WTC11 (cell line): ENCODE measurements around the gene CABP7. TPM values are rescaled to one million over a fixed set of nuclear protein-coding genes. Genes with fewer than 3 reads are reported as not detected.

Experiments
- ATAC-seq: fragments of 200-7000 bp; cut with Tn5 transposase; 2 replicates; pipeline ENCODE4 v1.10.0; 2021; ENCODE audit warnings: mild to moderate bottlenecking, moderate library complexity
- CTCF ChIA-PET: fragments of 300-600 bp; sonication (Branson Sonifier 250); formaldehyde crosslinking; loops from one replicate; lab custom pipeline; 2021; ENCODE audit warnings: antibody characterized with exemption; lab: Charles Lee
- POLR2A ChIA-PET: fragments of 350-600 bp; sonication (Branson Sonifier 250); formaldehyde crosslinking; loops from one replicate; lab custom pipeline; 2021; ENCODE audit warnings: antibody characterized with exemption; lab: Charles Lee
- DNase-seq: peaks from one replicate; pipeline ENCODE4 v3.0.0; 2021; ENCODE audit warnings: low spot score
- H3K27ac Mint-ChIP-seq: 2 replicates; pipeline ENCODE4 v1.8.0; 2021; ENCODE audit warnings: mixed read lengths
- H3K27me3 Mint-ChIP-seq: 2 replicates; pipeline ENCODE4 v1.8.0; 2021; ENCODE audit warnings: low read depth, mild to moderate bottlenecking, moderate library complexity, mixed read lengths
- H3K36me3 Mint-ChIP-seq: 2 replicates; pipeline ENCODE4 v1.8.0; 2021; ENCODE audit warnings: mixed read lengths
- H3K4me1 Mint-ChIP-seq: 2 replicates; pipeline ENCODE4 v1.8.0; 2022; ENCODE audit warnings: mixed read lengths
- H3K4me3 Mint-ChIP-seq: 2 replicates; pipeline ENCODE4 v1.8.0; 2021; ENCODE audit warnings: mild to moderate bottlenecking, moderate library complexity, mixed read lengths
- H3K9me3 Mint-ChIP-seq: 2 replicates; pipeline ENCODE4 v1.8.0; 2021; ENCODE audit warnings: mixed read lengths
- EMX1 ChIP-seq: fragments of 250-450 bp; sonication (Bioruptor Pico); IDR thresholded peaks from 2 replicates; pipeline ENCODE4 v1.8.0; 2021; ENCODE audit warnings: mild to moderate bottlenecking
- GABPB1 ChIP-seq: sonication (generic); formaldehyde crosslinking; IDR thresholded peaks from 2 replicates; pipeline ENCODE4 v1.8.1; 2023; ENCODE audit warnings: mild to moderate bottlenecking, missing genetic modification reagents
- GTF2I ChIP-seq: fragments of 250-450 bp; sonication (Bioruptor Pico); conservative IDR thresholded peaks from 2 replicates; pipeline ENCODE4 v1.4.0; 2021; ENCODE audit warnings: mild to moderate bottlenecking
- JUN ChIP-seq: sonication (generic); formaldehyde crosslinking; IDR thresholded peaks from 2 replicates; pipeline ENCODE4 v1.8.0; 2023; ENCODE audit warnings: mild to moderate bottlenecking, missing genetic modification reagents
- PRRX2 ChIP-seq: fragments of 250-450 bp; sonication (Bioruptor Pico); IDR thresholded peaks from 2 replicates; pipeline ENCODE4 v1.8.0; 2021; ENCODE audit warnings: mild to moderate bottlenecking
- RELA ChIP-seq: sonication (generic); formaldehyde crosslinking; IDR thresholded peaks from 2 replicates; pipeline ENCODE4 v1.8.1; 2022; ENCODE audit warnings: missing genetic modification reagents, mild to moderate bottlenecking, borderline replicate concordance
- TCF7 ChIP-seq: sonication (generic); formaldehyde crosslinking; IDR thresholded peaks from 2 replicates; pipeline ENCODE4 v1.8.0; 2022; ENCODE audit warnings: mild to moderate bottlenecking, low read depth, missing genetic modification reagents, moderate library complexity
- ZNF121 ChIP-seq: sonication (generic); formaldehyde crosslinking; IDR thresholded peaks from 2 replicates; pipeline ENCODE4 v1.8.0; 2023; ENCODE audit warnings: missing genetic modification reagents
- ZNF138 ChIP-seq: sonication (generic); formaldehyde crosslinking; conservative IDR thresholded peaks from 2 replicates; pipeline ENCODE4 v1.8.1; 2022; ENCODE audit warnings: mild to moderate bottlenecking, moderate library complexity, missing genetic modification reagents
- ZNF219 ChIP-seq: sonication (generic); formaldehyde crosslinking; IDR thresholded peaks from 2 replicates; pipeline ENCODE4 v1.8.0; 2023; ENCODE audit warnings: missing genetic modification reagents, mild to moderate bottlenecking, borderline replicate concordance
- ZNF232 ChIP-seq: sonication (generic); formaldehyde crosslinking; IDR thresholded peaks from 2 replicates; pipeline ENCODE4 v1.8.0; 2022; ENCODE audit warnings: mild to moderate bottlenecking, missing genetic modification reagents
- ZNF317 ChIP-seq: sonication (generic); formaldehyde crosslinking; IDR thresholded peaks from 2 replicates; pipeline ENCODE4 v1.8.1; 2023; ENCODE audit warnings: low read depth, mild to moderate bottlenecking, moderate library complexity, missing genetic modification reagents, borderline replicate concordance
- total RNA-seq: library from RNA; stranded (reverse); gene quantifications from 3 replicates; pipeline ENCODE4 v1.2.3, GENCODE V29; 2021
- TF ChIP-seq, protein P1 (sequence below): sonication (generic); formaldehyde crosslinking; IDR thresholded peaks from 2 replicates; pipeline ENCODE4 v1.8.1; 2023; ENCODE audit warnings: mild to moderate bottlenecking, missing genetic modification reagents
- TF ChIP-seq, protein P2 (sequence below): sonication (generic); formaldehyde crosslinking; IDR thresholded peaks from 2 replicates; pipeline ENCODE4 v1.8.1; 2022; ENCODE audit warnings: mild to moderate bottlenecking, moderate library complexity, missing genetic modification reagents
- TF ChIP-seq, protein P3 (sequence below): sonication (generic); formaldehyde crosslinking; IDR thresholded peaks from 2 replicates; pipeline ENCODE4 v1.8.1; 2022; ENCODE audit warnings: mild to moderate bottlenecking, missing genetic modification reagents, moderate library complexity, borderline replicate concordance
- TF ChIP-seq, protein P4 (sequence below): sonication (generic); formaldehyde crosslinking; IDR thresholded peaks from 2 replicates; pipeline ENCODE4 v1.8.0; 2023; ENCODE audit warnings: missing genetic modification reagents
- TF ChIP-seq, protein P5 (sequence below): fragments of 250-450 bp; sonication (Bioruptor Pico); conservative IDR thresholded peaks from 2 replicates; pipeline ENCODE4 v1.9.0; 2021; ENCODE audit warnings: mild to moderate bottlenecking

CABP7 gene
- total RNA-seq, 1 experiment from 2014 or later: 0.17 TPM

DNA sequence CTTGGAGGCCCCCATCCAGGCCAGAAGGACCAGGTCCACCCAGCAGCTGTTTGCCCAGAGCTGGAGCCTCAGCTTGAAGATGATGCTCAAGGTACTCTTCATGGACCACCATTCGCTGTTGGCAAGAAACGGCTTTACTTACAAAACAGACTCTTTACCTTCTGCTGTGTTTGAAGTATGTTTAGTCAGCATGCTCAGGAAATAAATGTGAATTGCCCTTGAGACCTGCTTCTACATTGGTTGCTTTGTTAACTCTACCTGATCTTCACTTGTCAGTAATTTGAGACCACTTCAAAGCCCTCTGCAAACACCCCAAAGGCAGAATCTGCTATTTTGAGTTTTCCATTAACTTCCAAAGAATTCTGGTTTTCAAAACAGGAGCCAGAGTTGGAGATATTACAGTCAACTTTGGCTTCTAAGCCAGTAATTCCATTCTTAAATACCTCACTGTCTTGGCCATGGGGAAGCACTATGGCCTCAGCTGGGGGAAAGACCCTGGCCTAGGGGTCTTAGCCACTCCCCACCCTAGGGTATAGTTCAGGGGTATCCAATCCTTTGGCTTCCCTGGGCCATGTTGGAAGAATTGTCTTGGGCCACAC lies 50.0 kb downstream of the CABP7 start:
- Mint-ChIP-seq H3K36me3 (peaks cover 27% of the 10 kb centered on the region), H3K27me3 (no peaks in the 10 kb centered on the region), H3K4me1 (peaks cover 14% of the 10 kb centered on the region), H3K4me3 (no peak overlapping the region), H3K27ac (no peak overlapping the region), H3K9me3 (no peaks in the 10 kb centered on the region)
- ChIA-PET POLR2A (no interaction called here), CTCF (no interaction called here)
- ATAC-seq (no peak), DNase-seq (no peak)
- TF ChIP-seq, protein P1, sequence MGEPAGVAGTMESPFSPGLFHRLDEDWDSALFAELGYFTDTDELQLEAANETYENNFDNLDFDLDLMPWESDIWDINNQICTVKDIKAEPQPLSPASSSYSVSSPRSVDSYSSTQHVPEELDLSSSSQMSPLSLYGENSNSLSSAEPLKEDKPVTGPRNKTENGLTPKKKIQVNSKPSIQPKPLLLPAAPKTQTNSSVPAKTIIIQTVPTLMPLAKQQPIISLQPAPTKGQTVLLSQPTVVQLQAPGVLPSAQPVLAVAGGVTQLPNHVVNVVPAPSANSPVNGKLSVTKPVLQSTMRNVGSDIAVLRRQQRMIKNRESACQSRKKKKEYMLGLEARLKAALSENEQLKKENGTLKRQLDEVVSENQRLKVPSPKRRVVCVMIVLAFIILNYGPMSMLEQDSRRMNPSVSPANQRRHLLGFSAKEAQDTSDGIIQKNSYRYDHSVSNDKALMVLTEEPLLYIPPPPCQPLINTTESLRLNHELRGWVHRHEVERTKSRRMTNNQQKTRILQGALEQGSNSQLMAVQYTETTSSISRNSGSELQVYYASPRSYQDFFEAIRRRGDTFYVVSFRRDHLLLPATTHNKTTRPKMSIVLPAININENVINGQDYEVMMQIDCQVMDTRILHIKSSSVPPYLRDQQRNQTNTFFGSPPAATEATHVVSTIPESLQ: no peak
- TF ChIP-seq GTF2I (CRISPR knock-in tag) (no peak), ZNF138 (no peak), GABPB1 (CRISPR knock-in tag) (peak; percentile 46; the same call in 1 of the 2 replicates), EMX1 (CRISPR knock-in tag) (no peak), ZNF219 (CRISPR knock-in tag) (no peak)
- TF ChIP-seq, protein P2, sequence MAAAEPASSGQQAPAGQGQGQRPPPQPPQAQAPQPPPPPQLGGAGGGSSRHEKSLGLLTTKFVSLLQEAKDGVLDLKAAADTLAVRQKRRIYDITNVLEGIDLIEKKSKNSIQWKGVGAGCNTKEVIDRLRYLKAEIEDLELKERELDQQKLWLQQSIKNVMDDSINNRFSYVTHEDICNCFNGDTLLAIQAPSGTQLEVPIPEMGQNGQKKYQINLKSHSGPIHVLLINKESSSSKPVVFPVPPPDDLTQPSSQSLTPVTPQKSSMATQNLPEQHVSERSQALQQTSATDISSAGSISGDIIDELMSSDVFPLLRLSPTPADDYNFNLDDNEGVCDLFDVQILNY (CRISPR knock-in tag): no peak
- TF ChIP-seq, protein P3, sequence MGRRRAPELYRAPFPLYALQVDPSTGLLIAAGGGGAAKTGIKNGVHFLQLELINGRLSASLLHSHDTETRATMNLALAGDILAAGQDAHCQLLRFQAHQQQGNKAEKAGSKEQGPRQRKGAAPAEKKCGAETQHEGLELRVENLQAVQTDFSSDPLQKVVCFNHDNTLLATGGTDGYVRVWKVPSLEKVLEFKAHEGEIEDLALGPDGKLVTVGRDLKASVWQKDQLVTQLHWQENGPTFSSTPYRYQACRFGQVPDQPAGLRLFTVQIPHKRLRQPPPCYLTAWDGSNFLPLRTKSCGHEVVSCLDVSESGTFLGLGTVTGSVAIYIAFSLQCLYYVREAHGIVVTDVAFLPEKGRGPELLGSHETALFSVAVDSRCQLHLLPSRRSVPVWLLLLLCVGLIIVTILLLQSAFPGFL (CRISPR knock-in tag): no peak

DNA sequence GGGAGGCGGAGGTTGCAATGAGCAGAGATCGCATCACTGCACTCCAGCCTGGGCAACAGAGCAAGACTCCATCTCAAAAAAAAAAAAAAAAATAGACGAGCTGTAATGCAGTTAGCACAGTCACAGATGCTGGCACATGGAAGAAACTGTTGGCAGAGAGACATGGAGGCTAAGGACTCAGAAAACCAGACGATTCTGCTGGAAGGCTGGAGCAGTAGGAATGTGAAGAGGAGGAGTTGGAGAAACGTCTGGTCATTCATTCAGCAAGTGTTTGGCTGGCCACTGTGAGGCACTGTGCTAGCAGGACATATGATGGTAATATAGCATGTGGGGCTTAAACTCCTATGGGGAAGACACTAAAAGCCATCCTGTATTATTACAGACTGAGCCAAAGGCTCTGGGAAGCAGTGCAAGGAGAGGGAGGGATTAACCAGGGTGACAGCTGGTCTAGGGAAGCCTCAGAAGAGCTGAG lies 52.4 kb downstream of the CABP7 start:
- no peak overlapping the region for H3K4me3 Mint-ChIP-seq
- H3K9me3 Mint-ChIP-seq: no peaks in the 10 kb centered on the region
- ATAC-seq (peak; percentile 84), DNase-seq (peak; percentile 25)
- H3K36me3 Mint-ChIP-seq: peaks cover 27% of the 10 kb centered on the region
- ChIA-PET POLR2A (no interaction called here), CTCF (interaction anchor here (1.0 to 2.6 kb wide), 6 partner anchors 9 to 233 kb away, joined by 3 to 10 read pairs (median 4); no protein-coding TSS in a partner anchor)
- no peaks in the 10 kb centered on the region for H3K27me3 Mint-ChIP-seq
- TF ChIP-seq, protein P4, sequence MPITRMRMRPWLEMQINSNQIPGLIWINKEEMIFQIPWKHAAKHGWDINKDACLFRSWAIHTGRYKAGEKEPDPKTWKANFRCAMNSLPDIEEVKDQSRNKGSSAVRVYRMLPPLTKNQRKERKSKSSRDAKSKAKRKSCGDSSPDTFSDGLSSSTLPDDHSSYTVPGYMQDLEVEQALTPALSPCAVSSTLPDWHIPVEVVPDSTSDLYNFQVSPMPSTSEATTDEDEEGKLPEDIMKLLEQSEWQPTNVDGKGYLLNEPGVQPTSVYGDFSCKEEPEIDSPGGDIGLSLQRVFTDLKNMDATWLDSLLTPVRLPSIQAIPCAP (CRISPR knock-in tag): no peak
- TF ChIP-seq, protein P1: no peak
- TF ChIP-seq TCF7 (CRISPR knock-in tag) (no peak), RELA (CRISPR knock-in tag) (no peak), PRRX2 (CRISPR knock-in tag) (no peak), JUN (CRISPR knock-in tag) (no peak), ZNF121 (CRISPR knock-in tag) (no peak; the same call in 1 of the 2 replicates), ZNF317 (no peak)
- peaks cover 8% of the 10 kb centered on the region for H3K4me1 Mint-ChIP-seq
- peak overlapping the region; percentile 54 for H3K27ac Mint-ChIP-seq

DNA sequence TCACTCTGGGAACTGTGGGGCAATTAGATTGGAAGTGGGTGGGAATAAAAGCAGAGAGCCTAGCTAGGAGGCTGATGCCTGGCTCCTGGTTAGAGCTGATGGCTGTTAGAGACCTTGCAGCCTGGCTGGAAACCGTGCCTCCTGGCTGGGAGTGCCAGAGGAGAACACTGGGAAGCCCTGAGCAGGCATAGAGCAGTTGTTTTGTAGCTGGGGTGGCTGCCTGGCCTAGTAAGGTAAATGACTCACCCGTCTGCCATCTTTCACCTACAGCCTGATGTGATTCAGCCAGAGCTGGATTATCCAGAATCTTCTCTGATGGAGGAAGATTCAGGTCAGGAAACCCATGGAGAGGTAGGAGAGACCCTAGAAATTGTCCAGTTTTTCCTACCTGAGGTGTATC lies 53.4 kb downstream of the CABP7 start:
- CTCF ChIA-PET: interaction anchor here (0.5 to 2.6 kb wide), 13 partner anchors 8 to 741 kb away, joined by 3 to 10 read pairs (median 3); no protein-coding TSS in a partner anchor
- no peaks in the 10 kb centered on the region for H3K9me3 Mint-ChIP-seq
- no peak overlapping the region for H3K4me3 Mint-ChIP-seq
- H3K27me3 Mint-ChIP-seq: no peaks in the 10 kb centered on the region
- DNase-seq (no peak), ATAC-seq (peak; percentile 25; the same call in 1 of the 2 replicates)
- POLR2A ChIA-PET: interaction anchor here (0.6 to 0.7 kb wide), 3 partner anchors 12 to 41 kb away, joined by 3 to 4 read pairs (median 3); no protein-coding TSS in a partner anchor
- peaks cover 4% of the 10 kb centered on the region for H3K4me1 Mint-ChIP-seq
- no peak overlapping the region for H3K27ac Mint-ChIP-seq
- H3K36me3 Mint-ChIP-seq: peaks cover 20% of the 10 kb centered on the region
- TF ChIP-seq, protein P5, sequence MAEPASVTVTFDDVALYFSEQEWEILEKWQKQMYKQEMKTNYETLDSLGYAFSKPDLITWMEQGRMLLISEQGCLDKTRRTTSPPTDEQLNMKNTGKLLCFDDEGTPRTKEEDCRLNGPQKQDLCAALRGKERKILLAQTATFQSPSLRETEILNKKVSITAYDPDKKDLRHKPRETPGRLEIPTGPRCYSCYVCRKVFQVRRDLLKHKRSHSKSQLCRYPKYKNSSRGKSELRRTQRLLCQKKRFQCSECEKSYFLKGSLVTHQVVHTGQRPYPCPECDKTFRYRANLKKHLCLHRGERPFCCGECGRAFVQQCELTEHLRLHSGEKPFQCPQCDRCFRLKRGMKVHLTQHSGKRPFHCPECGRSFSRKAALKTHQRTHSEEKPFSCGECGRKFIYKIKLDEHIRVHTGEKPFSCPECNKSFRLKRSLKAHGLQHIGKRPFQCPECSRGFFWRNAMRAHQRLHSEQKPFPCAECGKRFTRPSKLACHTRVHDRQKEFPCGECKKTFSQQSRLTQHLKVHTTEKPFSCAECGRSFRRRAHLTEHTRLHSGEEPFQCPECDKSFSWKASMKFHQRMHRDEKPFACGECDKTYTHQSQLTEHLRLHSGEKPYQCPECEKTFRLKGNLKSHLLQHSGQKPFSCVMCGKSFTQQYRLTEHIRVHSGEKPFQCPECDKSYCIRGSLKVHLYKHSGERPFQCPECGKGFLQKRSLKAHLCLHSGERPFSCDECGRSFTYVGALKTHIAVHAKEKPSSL (CRISPR knock-in tag): no peak
- no peak for TF ChIP-seq ZNF232
